Activated CD8-positive, alpha-beta memory T cell treated with anti-CD3 and anti-CD28 coated beads, Interleukin-2, amount 10 ng/mL, durations not matched to agents 7 days and 5 days (primary cell): ENCODE data around the gene CASP8. TPM values are rescaled to one million over a fixed set of nuclear protein-coding genes. Genes with fewer than 3 reads are reported as not detected.
"Not testable (repeated sequence)": the region's sequence is repeated elsewhere in the genome, so short reads cannot be mapped to it uniquely, and the experiment has no call there.

Experiments used
- ATAC-seq: fragments of 150-1000 bp; cut with Tn5 transposase; one replicate; pipeline ENCODE4 v1.10.0; 2021; ENCODE audit warnings: moderate library complexity
- CTCF ChIA-PET: fragments of 350-600 bp; sonication (Branson Sonifier 250); formaldehyde crosslinking; loops from one replicate; lab custom pipeline; 2021; ENCODE audit warnings: antibody characterized with exemption; lab: Charles Lee
- DNase-seq: peaks from one replicate; pipeline ENCODE4 v3.0.0-alpha.2; 2020
- H3K27ac Mint-ChIP-seq: one replicate; pipeline ENCODE4 v1.8.0; 2021; ENCODE audit warnings: mild to moderate bottlenecking, mixed read lengths
- H3K27me3 Mint-ChIP-seq: one replicate; pipeline ENCODE4 v1.8.0; 2021; ENCODE audit warnings: mixed read lengths
- H3K36me3 Mint-ChIP-seq: one replicate; pipeline ENCODE4 v1.8.0; 2021; ENCODE audit warnings: mild to moderate bottlenecking, mixed read lengths
- H3K4me1 Mint-ChIP-seq: one replicate; pipeline ENCODE4 v1.8.0; 2021; ENCODE audit warnings: mixed read lengths
- H3K4me3 Mint-ChIP-seq: one replicate; pipeline ENCODE4 v1.8.0; 2021; ENCODE audit warnings: mild to moderate bottlenecking, moderate library complexity, mixed read lengths
- H3K9me3 Mint-ChIP-seq: one replicate; pipeline ENCODE4 v1.8.0; 2022; ENCODE audit warnings: low read depth, mixed read lengths
- total RNA-seq, 2 experiments: library from RNA; stranded (reverse); gene quantifications; one replicate each; pipeline ENCODE4 v1.2.3, GENCODE V29; 2021

Gene CASP8
- total RNA-seq, 2 experiments from 2014 or later = 77.3 to 90.0 TPM

DNA sequence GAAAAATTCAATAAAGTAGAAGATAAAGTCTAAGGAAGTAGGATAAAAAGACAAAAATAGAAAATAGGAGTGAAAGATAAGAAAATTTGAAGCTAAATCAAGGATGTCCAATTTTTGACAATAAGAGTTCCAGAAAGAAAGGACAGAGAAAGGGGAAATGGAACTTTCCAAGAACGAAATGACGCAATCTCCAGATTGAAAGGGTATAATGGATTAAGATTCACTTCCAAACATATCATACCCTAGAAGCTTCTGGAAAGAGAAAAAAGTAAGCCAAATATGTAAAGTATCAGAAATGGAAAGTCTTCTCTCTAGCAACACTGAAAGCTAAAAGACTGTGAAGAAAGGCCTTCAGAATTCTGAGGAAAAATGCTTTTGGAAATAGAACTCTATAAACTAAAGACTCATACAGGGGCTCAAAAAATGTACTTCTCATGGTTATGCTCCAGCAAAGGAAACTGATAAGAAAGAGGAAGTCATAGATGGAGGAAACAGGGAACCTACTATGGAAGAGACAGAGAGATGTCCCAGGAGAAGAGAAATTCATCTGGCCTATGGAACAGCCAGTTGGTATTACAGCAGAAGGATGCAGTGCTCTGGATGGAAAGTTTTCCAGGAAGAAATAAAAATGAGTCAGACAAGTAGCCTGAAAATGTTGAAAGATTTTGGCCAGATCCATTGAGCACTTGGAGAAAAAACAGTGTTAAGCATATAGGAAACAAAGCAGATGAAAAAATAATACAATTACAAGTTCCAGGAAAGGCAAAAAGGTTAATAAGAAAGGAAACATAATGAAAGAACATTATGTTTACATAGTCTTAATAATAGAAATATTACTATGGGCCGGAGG is 20.1 kb downstream of the CASP8 start:
- DNase-seq = no peak
- peaks cover 59% of the 10 kb centered on the region for H3K36me3 Mint-ChIP-seq
- no peak for ATAC-seq
- peaks cover 5% of the 10 kb centered on the region for H3K9me3 Mint-ChIP-seq
- H3K4me3 Mint-ChIP-seq = no peak overlapping the region
- CTCF ChIA-PET = no interaction called here
- H3K4me1 Mint-ChIP-seq = peaks cover 14% of the 10 kb centered on the region
- no peaks in the 10 kb centered on the region for H3K27me3 Mint-ChIP-seq
- H3K27ac Mint-ChIP-seq = peak overlapping the region; percentile 26

DNA sequence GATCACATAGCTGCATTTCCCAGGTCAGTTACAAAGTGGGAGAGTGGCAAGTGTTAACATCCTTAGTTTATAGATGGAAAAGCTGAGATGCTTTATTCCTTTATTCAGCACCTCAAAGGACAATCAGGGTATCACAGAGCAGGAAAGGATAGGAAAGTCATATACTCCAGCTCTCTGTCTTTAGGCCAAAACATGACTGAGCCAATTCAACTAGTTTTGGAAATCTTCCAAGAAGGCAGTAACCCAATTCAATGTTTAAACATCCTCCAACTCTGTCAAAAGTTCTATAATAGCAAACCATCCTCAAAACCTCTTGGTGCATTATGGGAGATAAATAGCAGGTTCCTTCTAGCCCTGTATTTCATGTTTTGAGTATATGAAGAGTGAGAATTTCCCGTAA is 25.2 kb downstream of the CASP8 start:
- peaks cover 61% of the 10 kb centered on the region for H3K36me3 Mint-ChIP-seq
- H3K4me1 Mint-ChIP-seq = peaks cover 4% of the 10 kb centered on the region
- CTCF ChIA-PET = interaction anchor here (1.0 to 1.1 kb wide), 2 partner anchors 8 to 48 kb away, joined by 3 read pairs; no protein-coding TSS in a partner anchor
- H3K27me3 Mint-ChIP-seq = no peaks in the 10 kb centered on the region
- no peak overlapping the region for H3K27ac Mint-ChIP-seq
- peaks cover 18% of the 10 kb centered on the region for H3K9me3 Mint-ChIP-seq
- ATAC-seq (no peak), DNase-seq (no peak)
- no peak overlapping the region for H3K4me3 Mint-ChIP-seq

DNA sequence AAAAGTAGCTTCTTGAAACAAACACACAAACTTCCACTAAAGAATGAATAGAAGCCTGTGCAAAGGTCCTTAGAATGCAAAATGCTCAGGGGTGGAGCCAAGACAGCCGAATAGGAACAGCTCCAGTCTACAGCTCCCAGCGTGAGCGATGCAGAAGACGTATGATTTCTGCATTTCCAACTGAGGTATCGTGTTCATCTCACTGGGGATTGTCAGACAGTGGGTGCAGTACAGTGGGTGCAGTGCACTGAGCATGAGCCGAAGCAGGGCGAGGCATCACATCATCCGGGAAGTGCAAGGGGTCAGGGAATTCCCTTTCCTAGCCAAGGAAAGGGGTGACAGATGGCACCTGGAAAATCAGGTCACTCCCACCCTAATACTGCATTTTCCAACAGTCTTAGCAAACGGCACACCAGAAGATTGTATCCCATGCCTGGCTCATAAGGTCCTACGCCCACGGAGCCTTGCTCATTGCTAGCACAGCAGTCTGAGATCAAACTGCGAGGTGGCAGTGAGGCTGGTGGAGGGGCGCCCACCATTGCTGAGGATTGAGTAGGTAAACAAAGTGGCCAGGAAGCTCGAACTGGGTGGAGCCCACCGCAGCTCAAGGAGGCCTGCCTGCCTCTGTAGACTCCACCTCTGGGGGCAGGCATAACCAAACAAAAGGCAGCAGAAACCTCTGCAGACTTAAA is 30.3 kb downstream of the CASP8 start:
- H3K27me3 Mint-ChIP-seq, CTCF ChIA-PET: not testable (repeated sequence)

DNA sequence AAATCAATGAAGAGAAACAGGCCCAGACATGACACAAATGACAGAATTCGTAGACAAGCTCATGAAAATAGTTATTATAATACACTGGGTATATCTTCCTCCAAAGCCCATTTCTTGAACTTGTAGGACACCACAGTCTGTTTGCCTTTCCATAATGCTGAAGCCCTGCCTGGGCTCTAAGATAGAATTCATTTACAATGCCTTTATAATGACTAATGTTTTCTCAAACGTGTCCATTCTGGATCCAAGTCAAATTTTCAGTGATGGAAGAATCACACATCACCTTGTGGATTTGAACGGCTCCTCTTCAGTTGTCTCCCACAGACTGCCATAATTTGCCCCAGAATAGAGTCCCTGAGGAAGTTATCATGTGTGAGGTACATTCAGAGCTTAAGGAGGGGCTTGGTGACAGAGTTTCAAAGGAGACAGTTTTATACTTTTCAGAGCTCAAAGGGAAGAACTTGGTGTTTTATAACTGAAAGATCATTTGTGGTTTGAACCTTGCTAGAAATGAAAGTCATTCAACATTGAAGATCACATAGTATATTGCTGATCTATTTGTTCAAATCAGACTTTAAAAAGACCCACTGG is 38.2 kb downstream of the CASP8 start:
- ATAC-seq (no peak), DNase-seq (no peak)
- Mint-ChIP-seq H3K27ac (no peak overlapping the region), H3K4me1 (no peaks in the 10 kb centered on the region), H3K36me3 (peaks cover 50% of the 10 kb centered on the region), H3K27me3 (no peaks in the 10 kb centered on the region), H3K9me3 (peaks cover 17% of the 10 kb centered on the region), H3K4me3 (no peak overlapping the region)
- CTCF ChIA-PET = interaction anchor here (1.1 kb wide), 1 partner anchor 30 kb away, joined by 4 read pairs; no protein-coding TSS in a partner anchor

More for the DNA sequence above, 30.3 kb downstream of the CASP8 start:
- not testable (repeated sequence) for ATAC-seq, H3K4me1 Mint-ChIP-seq, H3K4me3 Mint-ChIP-seq, DNase-seq, H3K27ac Mint-ChIP-seq
- H3K36me3 Mint-ChIP-seq = peaks cover 71% of the 10 kb centered on the region
- H3K9me3 Mint-ChIP-seq = peaks cover 18% of the 10 kb centered on the region

DNA sequence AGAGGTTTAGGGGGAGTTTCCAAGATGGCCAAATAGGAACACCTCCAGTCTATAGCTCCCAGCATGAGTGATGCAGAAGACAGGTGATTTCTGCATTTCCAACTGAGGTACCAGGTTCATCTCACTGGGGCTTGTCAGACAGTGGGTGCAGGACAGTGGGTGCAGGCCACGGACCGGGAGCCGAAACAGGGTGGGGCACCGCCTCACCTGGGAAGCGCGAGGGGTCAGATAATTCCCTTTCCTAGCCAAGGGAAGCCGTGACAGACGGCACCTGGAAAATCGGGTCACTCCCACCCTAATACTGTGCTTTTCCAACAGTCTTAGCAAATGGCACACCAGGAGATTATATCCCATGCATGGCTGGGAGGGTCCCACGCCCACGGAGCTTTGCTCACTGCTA is 39.6 kb downstream of the CASP8 start:
- ATAC-seq, H3K4me1 Mint-ChIP-seq, H3K4me3 Mint-ChIP-seq, H3K27me3 Mint-ChIP-seq, CTCF ChIA-PET, DNase-seq, H3K27ac Mint-ChIP-seq: not testable (repeated sequence)
- Mint-ChIP-seq H3K36me3 (peaks cover 57% of the 10 kb centered on the region), H3K9me3 (peaks cover 17% of the 10 kb centered on the region)

DNA sequence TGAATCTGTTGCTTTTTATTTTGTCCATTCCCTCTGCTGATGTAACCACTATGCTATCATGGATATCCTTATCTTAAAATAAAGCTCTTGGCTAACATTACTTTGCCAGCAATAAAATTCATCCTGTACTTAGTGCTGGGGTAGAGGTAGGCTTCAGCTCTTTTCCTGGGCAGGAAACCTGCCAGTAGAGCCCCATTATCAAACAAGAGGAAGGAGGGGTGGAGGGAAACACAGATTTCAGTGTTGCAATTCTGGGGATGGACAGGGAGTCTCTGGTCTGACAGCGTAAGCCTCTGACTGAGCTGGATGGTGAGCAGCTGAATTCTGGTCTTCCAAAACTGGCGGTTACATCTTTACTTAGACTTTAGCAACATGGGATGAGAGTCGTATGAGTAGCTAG is 47.5 kb downstream of the CASP8 start:
- DNase-seq (no peak), ATAC-seq (no peak)
- Mint-ChIP-seq H3K4me3 (no peak overlapping the region), H3K36me3 (peaks cover 51% of the 10 kb centered on the region), H3K9me3 (peaks cover 13% of the 10 kb centered on the region), H3K27ac (no peak overlapping the region), H3K4me1 (no peaks in the 10 kb centered on the region), H3K27me3 (no peaks in the 10 kb centered on the region)
- CTCF ChIA-PET = no interaction called here

DNA sequence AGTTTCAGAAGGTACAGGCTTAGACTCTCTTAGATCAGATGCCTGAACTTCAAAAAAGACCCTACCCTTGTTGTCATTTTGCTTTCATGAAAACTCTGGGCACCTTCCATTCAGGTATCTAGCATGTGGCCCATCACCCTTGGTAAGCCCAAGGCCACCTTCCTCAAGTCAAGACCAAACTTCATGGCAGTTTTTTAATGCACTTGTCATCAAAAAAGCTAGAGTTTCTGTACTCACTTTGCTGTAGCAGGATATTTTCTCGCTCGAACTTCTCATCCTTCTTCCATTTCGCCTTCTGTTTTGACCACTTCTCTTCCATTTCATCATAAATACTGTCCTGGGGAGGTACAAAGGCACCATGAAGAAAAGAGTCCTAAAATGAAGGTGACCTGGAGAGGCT is 48.6 kb downstream of the CASP8 start:
- no peak for ATAC-seq
- Mint-ChIP-seq H3K27ac (no peak overlapping the region), H3K27me3 (no peaks in the 10 kb centered on the region), H3K4me1 (no peaks in the 10 kb centered on the region), H3K36me3 (peaks cover 54% of the 10 kb centered on the region), H3K4me3 (no peak overlapping the region), H3K9me3 (peaks cover 13% of the 10 kb centered on the region)
- CTCF ChIA-PET = interaction anchor here (1.1 kb wide), 1 partner anchor 56 kb away, joined by 4 read pairs; no protein-coding TSS in a partner anchor
- no peak for DNase-seq

DNA sequence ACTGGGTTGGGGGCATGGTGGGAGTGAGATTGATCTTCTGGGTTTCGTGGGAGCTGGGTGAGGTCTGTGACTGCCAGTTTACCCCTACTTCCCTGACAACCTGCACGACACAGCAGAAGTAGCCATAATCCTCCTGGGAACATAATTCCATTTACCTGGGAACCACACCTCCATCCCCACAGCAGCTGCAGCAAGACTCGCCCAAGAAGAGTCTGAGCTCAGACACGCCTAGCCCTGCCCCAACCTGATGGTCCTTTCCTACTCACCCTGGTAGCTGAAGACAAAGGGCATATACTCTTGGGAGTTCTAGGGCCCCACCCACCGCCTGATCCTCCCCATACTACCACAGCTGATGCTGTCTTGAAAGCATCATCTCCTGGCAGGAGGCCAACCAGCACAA is 53.0 kb downstream of the CASP8 start:
- CTCF ChIA-PET = no interaction called here
- peaks cover 39% of the 10 kb centered on the region for H3K36me3 Mint-ChIP-seq
- DNase-seq (no peak), ATAC-seq (no peak)
- no peaks in the 10 kb centered on the region for H3K27me3 Mint-ChIP-seq
- peaks cover 12% of the 10 kb centered on the region for H3K9me3 Mint-ChIP-seq
- H3K4me3 Mint-ChIP-seq = no peak overlapping the region
- H3K27ac Mint-ChIP-seq = no peak overlapping the region
- H3K4me1 Mint-ChIP-seq = no peaks in the 10 kb centered on the region

DNA sequence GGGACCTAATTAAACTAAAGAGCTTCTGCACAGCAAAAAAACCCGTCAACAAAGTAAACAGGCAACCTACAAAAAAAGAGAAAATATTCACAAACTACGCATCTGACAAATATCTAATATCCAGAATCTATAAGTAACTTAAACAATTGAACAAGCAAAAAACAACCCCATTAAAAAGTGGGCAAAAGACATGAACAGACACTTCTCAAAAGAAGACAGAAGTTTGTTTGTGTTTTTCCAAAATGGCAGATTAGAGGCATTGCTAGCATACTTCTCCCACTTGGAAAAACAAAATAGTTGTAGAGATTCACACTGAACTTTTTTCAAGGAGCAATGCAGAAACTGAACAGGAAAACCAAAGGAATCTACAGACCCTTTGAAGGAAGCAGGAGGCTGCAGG is 59.2 kb downstream of the CASP8 start:
- peaks cover 21% of the 10 kb centered on the region for H3K9me3 Mint-ChIP-seq
- no peak overlapping the region for H3K4me3 Mint-ChIP-seq
- H3K27me3 Mint-ChIP-seq = no peaks in the 10 kb centered on the region
- CTCF ChIA-PET = no interaction called here
- DNase-seq (no peak), ATAC-seq (no peak)
- H3K27ac Mint-ChIP-seq = no peak overlapping the region
- H3K36me3 Mint-ChIP-seq = peaks cover 37% of the 10 kb centered on the region
- H3K4me1 Mint-ChIP-seq = no peaks in the 10 kb centered on the region

DNA sequence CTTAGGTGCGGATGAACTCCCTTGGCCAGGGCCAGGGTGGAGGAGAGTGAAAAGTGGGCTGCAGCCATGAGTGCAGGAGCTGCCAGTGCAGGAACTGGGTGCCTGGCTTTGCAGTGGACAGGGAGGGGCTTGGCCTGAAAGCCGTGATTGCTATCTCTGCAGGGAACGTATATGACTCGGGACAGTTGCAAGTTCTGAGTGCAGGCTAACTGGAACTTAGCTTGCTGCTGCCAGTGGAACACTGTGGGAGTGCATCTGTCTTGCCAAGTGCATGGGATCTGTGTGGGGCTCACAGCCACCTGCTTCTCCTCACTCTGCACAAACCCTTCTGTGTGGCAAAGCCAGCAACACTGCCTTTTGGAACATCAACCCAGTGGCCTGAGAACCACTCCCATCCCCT is 59.9 kb downstream of the CASP8 start:
- peaks cover 41% of the 10 kb centered on the region for H3K36me3 Mint-ChIP-seq
- ATAC-seq (no peak), DNase-seq (no peak)
- CTCF ChIA-PET = no interaction called here
- H3K4me1 Mint-ChIP-seq = no peaks in the 10 kb centered on the region
- peaks cover 24% of the 10 kb centered on the region for H3K9me3 Mint-ChIP-seq
- no peaks in the 10 kb centered on the region for H3K27me3 Mint-ChIP-seq
- no peak overlapping the region for H3K27ac Mint-ChIP-seq
- no peak overlapping the region for H3K4me3 Mint-ChIP-seq

DNA sequence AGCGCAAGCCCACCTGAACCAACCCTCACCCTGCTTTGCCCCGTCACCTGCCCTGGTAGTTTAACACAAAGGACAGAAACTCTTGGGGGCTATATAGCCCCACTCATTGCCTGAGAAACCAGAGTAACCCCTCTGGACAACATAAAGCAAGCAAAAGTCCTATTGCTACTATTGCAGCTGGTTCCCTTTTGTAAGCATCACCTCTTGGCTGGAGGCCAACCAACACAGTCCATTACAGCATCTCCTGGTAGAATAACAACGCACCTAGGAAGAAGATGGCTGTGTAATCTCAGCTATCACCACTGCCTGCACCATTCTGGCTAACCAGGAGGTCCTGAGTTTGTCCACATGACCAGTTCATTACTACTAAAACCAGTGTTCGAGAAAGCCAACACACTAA is 60.4 kb downstream of the CASP8 start:
- no peak overlapping the region for H3K4me3 Mint-ChIP-seq
- peaks cover 41% of the 10 kb centered on the region for H3K36me3 Mint-ChIP-seq
- H3K27ac Mint-ChIP-seq = no peak overlapping the region
- DNase-seq = no peak
- ATAC-seq = no peak
- H3K27me3 Mint-ChIP-seq = no peaks in the 10 kb centered on the region
- CTCF ChIA-PET = no interaction called here
- peaks cover 25% of the 10 kb centered on the region for H3K9me3 Mint-ChIP-seq
- no peaks in the 10 kb centered on the region for H3K4me1 Mint-ChIP-seq

DNA sequence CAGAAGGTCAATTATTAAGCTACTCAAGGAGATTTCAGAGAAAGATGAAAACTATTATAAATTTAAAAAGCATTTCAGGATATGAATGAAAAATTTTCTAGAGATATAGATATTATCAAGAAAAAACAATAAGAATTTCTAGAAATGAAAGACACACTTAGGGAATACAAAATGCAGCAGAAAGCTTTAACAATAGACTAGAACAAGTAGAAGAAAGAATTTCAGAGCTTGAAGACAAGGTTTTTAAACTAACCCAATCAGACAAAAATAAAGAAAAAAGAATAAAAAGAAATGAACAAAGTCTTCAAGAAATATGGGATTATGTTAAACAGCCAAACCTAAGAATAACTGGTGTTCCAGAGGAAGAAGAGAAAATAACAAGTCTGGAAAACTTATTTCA is 62.4 kb downstream of the CASP8 start:
- H3K4me1 Mint-ChIP-seq = peaks cover 3% of the 10 kb centered on the region
- H3K36me3 Mint-ChIP-seq = peaks cover 35% of the 10 kb centered on the region
- H3K9me3 Mint-ChIP-seq = peaks cover 27% of the 10 kb centered on the region
- H3K4me3 Mint-ChIP-seq = no peak overlapping the region
- no peak overlapping the region for H3K27ac Mint-ChIP-seq
- DNase-seq (no peak), ATAC-seq (no peak)
- CTCF ChIA-PET = no interaction called here
- no peaks in the 10 kb centered on the region for H3K27me3 Mint-ChIP-seq

DNA sequence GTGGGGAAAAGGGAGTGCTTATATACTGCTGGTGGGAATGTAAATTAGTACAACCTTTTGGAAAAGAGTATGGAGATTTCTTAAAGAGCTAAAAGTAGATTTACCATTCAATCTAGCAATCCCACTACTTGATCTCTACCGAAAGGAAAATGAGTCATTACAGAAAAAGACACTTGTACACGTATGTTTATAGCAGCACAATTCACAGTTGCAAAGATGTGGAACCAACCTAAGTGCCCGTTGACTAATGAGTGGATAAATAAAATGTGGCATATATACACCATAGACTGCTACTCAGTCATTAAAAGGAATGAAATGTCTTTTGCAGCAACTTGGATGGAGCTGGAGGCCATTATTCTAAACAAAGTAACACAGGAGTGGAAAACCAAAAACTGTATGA is 67.3 kb downstream of the CASP8 start:
- CTCF ChIA-PET = interaction anchor here (1.4 kb wide), 1 partner anchor 29 kb away, joined by 4 read pairs; no protein-coding TSS in a partner anchor
- no peak for ATAC-seq
- H3K4me1 Mint-ChIP-seq = peaks cover 4% of the 10 kb centered on the region
- H3K9me3 Mint-ChIP-seq = peaks cover 19% of the 10 kb centered on the region
- peaks cover 31% of the 10 kb centered on the region for H3K36me3 Mint-ChIP-seq
- no peaks in the 10 kb centered on the region for H3K27me3 Mint-ChIP-seq
- no peak overlapping the region for H3K4me3 Mint-ChIP-seq
- no peak for DNase-seq
- H3K27ac Mint-ChIP-seq = no peak overlapping the region
